ENCODE data around the gene SYT11.

GRCh38 chr1:155899683-155900082, 40.3 kb downstream of the SYT11 start:
- TF ChIP-seq, protein P1, sequence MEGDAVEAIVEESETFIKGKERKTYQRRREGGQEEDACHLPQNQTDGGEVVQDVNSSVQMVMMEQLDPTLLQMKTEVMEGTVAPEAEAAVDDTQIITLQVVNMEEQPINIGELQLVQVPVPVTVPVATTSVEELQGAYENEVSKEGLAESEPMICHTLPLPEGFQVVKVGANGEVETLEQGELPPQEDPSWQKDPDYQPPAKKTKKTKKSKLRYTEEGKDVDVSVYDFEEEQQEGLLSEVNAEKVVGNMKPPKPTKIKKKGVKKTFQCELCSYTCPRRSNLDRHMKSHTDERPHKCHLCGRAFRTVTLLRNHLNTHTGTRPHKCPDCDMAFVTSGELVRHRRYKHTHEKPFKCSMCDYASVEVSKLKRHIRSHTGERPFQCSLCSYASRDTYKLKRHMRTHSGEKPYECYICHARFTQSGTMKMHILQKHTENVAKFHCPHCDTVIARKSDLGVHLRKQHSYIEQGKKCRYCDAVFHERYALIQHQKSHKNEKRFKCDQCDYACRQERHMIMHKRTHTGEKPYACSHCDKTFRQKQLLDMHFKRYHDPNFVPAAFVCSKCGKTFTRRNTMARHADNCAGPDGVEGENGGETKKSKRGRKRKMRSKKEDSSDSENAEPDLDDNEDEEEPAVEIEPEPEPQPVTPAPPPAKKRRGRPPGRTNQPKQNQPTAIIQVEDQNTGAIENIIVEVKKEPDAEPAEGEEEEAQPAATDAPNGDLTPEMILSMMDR (IDR thresholded peaks at IDR 0.05; ENCODE audit: borderline replicate concordance, extremely low read depth, low read length, poor library complexity, severe bottlenecking) = no peak
- no peak for TF ChIP-seq EZH2 (IDR thresholded peaks at IDR 0.05; ENCODE audit: borderline replicate concordance, low read depth, low read length, severe bottlenecking)

Data from DND-41 (cell line).